T-helper 2 cell treated with Interferon-gamma antibody and Interleukin-4, amounts not matched to agents 5 μg/mL and 100 μg/mL, for 36 hours (primary cell): ENCODE results near the gene C4BPB.

Experiments used
- DNase-seq: peaks from one replicate; pipeline ENCODE4 v3.0.0; 2021; ENCODE audit warnings: low spot score
- H3K27ac Mint-ChIP-seq: one replicate; pipeline ENCODE4 v1.8.0; 2021; ENCODE audit warnings: mild to moderate bottlenecking, mixed read lengths
- H3K27me3 Mint-ChIP-seq: one replicate; pipeline ENCODE4 v1.8.0; 2021; ENCODE audit warnings: low read depth, mixed read lengths
- H3K36me3 Mint-ChIP-seq: one replicate; pipeline ENCODE4 v1.8.0; 2021; ENCODE audit warnings: low read depth, mixed read lengths
- H3K4me1 Mint-ChIP-seq: one replicate; pipeline ENCODE4 v1.8.0; 2021; ENCODE audit warnings: low read depth, mixed read lengths
- H3K4me3 Mint-ChIP-seq: one replicate; pipeline ENCODE4 v1.8.0; 2022; ENCODE audit warnings: mild to moderate bottlenecking, moderate library complexity, mixed read lengths
- H3K9me3 Mint-ChIP-seq: one replicate; pipeline ENCODE4 v1.8.0; 2021; ENCODE audit warnings: mixed read lengths

C4BPB gene

GRCh38 chr1:207069061-207069460 lies 19.6 kb upstream of the C4BPB start:
- no peak overlapping the region for H3K27ac Mint-ChIP-seq
- no peak overlapping the region for H3K4me3 Mint-ChIP-seq
- no peak for DNase-seq
- peaks cover 10% of the 10 kb centered on the region for H3K27me3 Mint-ChIP-seq
- H3K9me3 Mint-ChIP-seq, result no peaks in the 10 kb centered on the region
- H3K36me3 Mint-ChIP-seq, result no peaks in the 10 kb centered on the region
- peaks cover 21% of the 10 kb centered on the region for H3K4me1 Mint-ChIP-seq

GRCh38 chr1:207069858-207070506 lies 18.7 kb upstream of the C4BPB start:
- no peak overlapping the region for H3K27ac Mint-ChIP-seq
- H3K4me1 Mint-ChIP-seq, result peaks cover 21% of the 10 kb centered on the region
- H3K9me3 Mint-ChIP-seq, result no peaks in the 10 kb centered on the region
- no peak overlapping the region for H3K4me3 Mint-ChIP-seq
- no peaks in the 10 kb centered on the region for H3K36me3 Mint-ChIP-seq
- no peak for DNase-seq
- peaks cover 15% of the 10 kb centered on the region for H3K27me3 Mint-ChIP-seq

DNA sequence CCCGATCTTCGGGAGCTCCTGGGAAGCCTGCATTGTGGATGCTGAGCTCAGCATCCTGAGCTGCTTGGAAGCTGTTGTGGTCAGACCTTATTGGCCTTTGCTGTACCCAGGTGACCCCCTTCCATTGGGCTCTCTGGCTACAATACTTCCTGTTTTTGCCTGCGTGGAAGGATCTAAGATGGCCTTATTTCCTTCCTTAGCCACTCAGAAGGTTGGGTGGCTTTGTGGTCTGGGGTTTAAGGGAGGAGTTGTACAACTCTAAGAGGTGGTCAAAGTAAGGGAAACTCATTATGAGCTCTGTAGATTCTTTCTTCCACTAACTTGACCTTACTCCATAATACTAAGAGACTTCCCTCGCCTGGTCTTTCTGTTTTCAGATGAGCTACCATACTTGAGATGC lies 17.8 kb upstream of the C4BPB start:
- H3K4me1 Mint-ChIP-seq, result peaks cover 21% of the 10 kb centered on the region
- no peaks in the 10 kb centered on the region for H3K36me3 Mint-ChIP-seq
- no peak for DNase-seq
- peak overlapping the region; percentile 59 for H3K4me3 Mint-ChIP-seq
- H3K27me3 Mint-ChIP-seq, result peaks cover 19% of the 10 kb centered on the region
- H3K9me3 Mint-ChIP-seq, result no peaks in the 10 kb centered on the region
- peak overlapping the region; percentile 38 for H3K27ac Mint-ChIP-seq

DNA sequence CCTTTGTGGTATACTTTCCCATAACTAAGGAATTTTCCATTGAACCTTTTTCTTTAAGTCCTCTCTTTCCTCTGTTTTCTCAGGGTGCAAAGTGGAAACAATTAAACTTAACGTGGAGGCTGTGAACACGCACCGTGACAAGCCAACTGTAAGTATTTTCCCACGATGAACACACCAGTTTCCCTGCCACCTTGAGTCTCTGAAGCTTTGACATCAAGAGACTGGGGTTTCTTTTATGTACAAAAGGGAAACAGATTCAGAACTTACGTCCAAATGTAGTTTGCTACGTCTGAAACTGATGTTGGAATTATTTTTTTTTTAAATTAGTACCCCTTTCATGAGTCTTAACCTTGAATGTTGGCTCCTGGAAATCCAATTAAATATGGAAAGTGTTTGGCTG lies 17.2 kb upstream of the C4BPB start:
- H3K27me3 Mint-ChIP-seq, result peaks cover 20% of the 10 kb centered on the region
- H3K4me3 Mint-ChIP-seq, result no peak overlapping the region
- peaks cover 21% of the 10 kb centered on the region for H3K4me1 Mint-ChIP-seq
- no peaks in the 10 kb centered on the region for H3K9me3 Mint-ChIP-seq
- no peak for DNase-seq
- no peak overlapping the region for H3K27ac Mint-ChIP-seq
- H3K36me3 Mint-ChIP-seq, result no peaks in the 10 kb centered on the region

- Mint-ChIP-seq H3K36me3 (no peaks in the 10 kb centered on the region), H3K27me3 (peaks cover 20% of the 10 kb centered on the region), H3K9me3 (no peaks in the 10 kb centered on the region), H3K27ac (no peak overlapping the region), H3K4me3 (no peak overlapping the region), H3K4me1 (peaks cover 21% of the 10 kb centered on the region)
- no peak for DNase-seq
These were observed 16.4 kb upstream of the C4BPB start for GRCh38 chr1:207072233-207072632.

GRCh38 chr1:207073906-207074820 lies 14.5 kb upstream of the C4BPB start:
- DNase-seq, result no peak
- Mint-ChIP-seq H3K27me3 (peaks cover 21% of the 10 kb centered on the region), H3K4me1 (peaks cover 20% of the 10 kb centered on the region), H3K9me3 (no peaks in the 10 kb centered on the region), H3K27ac (no peak overlapping the region), H3K4me3 (no peak overlapping the region), H3K36me3 (no peaks in the 10 kb centered on the region)

GRCh38 chr1:207076181-207076955 lies 12.3 kb upstream of the C4BPB start:
- peaks cover 7% of the 10 kb centered on the region for H3K4me1 Mint-ChIP-seq
- no peaks in the 10 kb centered on the region for H3K9me3 Mint-ChIP-seq
- no peak overlapping the region for H3K27ac Mint-ChIP-seq
- DNase-seq, result no peak
- H3K36me3 Mint-ChIP-seq, result no peaks in the 10 kb centered on the region
- peaks cover 26% of the 10 kb centered on the region for H3K27me3 Mint-ChIP-seq
- no peak overlapping the region for H3K4me3 Mint-ChIP-seq

DNA sequence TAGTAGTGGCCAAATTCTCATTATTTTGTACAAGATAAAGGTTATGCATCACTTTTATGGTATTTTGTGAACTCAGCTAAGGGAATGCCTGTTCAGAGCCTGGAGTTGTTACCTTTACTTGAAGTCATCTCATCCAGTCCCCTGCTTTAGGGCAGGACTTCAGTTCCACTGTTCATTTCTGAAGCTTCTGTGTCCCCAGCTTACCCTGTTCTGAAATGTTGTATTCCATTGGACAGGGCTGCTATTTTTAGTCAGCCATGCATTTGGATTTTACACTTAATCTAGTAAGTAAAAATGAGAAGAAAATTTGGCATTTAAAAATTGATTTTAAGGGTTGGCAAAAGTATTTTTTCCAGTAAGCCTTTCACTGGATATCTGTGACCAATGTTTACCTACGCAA lies 11.6 kb upstream of the C4BPB start:
- Mint-ChIP-seq H3K4me3 (no peak overlapping the region), H3K27ac (no peak overlapping the region), H3K36me3 (no peaks in the 10 kb centered on the region), H3K4me1 (peaks cover 2% of the 10 kb centered on the region), H3K27me3 (peaks cover 29% of the 10 kb centered on the region), H3K9me3 (no peaks in the 10 kb centered on the region)
- DNase-seq, result no peak

GRCh38 chr1:207077470-207078377 lies 10.9 kb upstream of the C4BPB start:
- H3K27me3 Mint-ChIP-seq, result peaks cover 34% of the 10 kb centered on the region
- peak; percentile 44 for DNase-seq
- H3K9me3 Mint-ChIP-seq, result no peaks in the 10 kb centered on the region
- H3K4me3 Mint-ChIP-seq, result no peak overlapping the region
- H3K27ac Mint-ChIP-seq, result no peak overlapping the region
- H3K4me1 Mint-ChIP-seq, result peaks cover 2% of the 10 kb centered on the region
- H3K36me3 Mint-ChIP-seq, result no peaks in the 10 kb centered on the region

GRCh38 chr1:207078578-207079132 lies 10.0 kb upstream of the C4BPB start:
- no peaks in the 10 kb centered on the region for H3K36me3 Mint-ChIP-seq

DNA sequence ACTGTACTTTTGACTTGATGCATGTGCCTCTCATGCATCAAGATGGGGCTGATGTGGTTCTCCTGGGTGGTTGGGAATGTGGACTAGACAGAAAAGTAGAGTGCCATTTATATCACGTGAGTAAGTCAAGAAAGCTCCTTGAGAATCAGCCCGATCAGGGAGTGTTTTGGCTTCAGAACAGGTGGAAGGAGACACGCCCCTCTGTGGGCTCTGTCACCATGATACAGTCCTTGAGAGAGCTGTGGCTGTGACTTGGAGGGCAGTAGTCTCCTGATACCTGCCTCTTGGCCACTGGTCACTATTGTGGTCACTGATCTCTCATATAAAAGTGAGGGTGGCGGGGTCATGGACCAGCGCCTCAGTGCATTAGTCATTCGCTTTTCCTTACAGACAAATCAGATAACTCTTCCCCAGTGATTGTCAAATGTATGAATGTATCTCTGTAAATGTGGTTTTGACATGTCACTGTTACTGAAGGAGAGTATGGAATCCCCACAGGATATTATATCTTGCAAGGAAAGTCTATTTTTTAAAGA lies 8.9 kb upstream of the C4BPB start:
- no peak overlapping the region for H3K27ac Mint-ChIP-seq

More at GRCh38 chr1:207078578-207079132, 10.0 kb upstream of the C4BPB start:
- no peaks in the 10 kb centered on the region for H3K9me3 Mint-ChIP-seq
- H3K4me3 Mint-ChIP-seq, result no peak overlapping the region
- no peak overlapping the region for H3K27ac Mint-ChIP-seq
- H3K4me1 Mint-ChIP-seq, result peaks cover 2% of the 10 kb centered on the region
- DNase-seq, result no peak
- H3K27me3 Mint-ChIP-seq, result peaks cover 32% of the 10 kb centered on the region

DNA sequence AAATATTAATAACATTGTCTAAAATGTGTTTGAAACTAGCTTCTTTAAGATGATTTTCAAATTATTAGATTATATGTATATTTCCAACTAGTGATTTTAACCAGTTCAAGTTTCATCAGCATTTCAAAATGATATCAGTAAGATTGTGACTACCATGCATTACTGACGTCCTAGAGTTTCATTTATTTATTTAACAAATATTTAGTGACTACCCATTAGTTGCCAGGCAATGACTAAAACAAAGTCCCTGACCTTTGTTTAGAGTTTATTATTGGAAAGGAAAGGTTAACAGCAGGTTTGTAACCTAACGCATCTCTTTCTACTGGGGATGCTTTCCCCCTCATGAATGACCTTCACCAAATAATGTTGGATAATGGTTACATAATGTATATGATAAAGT lies 7.6 kb upstream of the C4BPB start:
- Mint-ChIP-seq H3K27me3 (peaks cover 24% of the 10 kb centered on the region), H3K36me3 (no peaks in the 10 kb centered on the region), H3K9me3 (no peaks in the 10 kb centered on the region), H3K4me3 (no peak overlapping the region), H3K4me1 (peaks cover 10% of the 10 kb centered on the region), H3K27ac (no peak overlapping the region)
- no peak for DNase-seq

More for the DNA sequence above, 8.9 kb upstream of the C4BPB start:
- Mint-ChIP-seq H3K4me3 (no peak overlapping the region), H3K27me3 (peaks cover 31% of the 10 kb centered on the region), H3K36me3 (no peaks in the 10 kb centered on the region), H3K4me1 (peaks cover 6% of the 10 kb centered on the region), H3K9me3 (no peaks in the 10 kb centered on the region)
- no peak for DNase-seq

GRCh38 chr1:207081806-207082205 lies 6.9 kb upstream of the C4BPB start:
- no peak for DNase-seq
- Mint-ChIP-seq H3K4me1 (peaks cover 10% of the 10 kb centered on the region), H3K27ac (no peak overlapping the region), H3K36me3 (no peaks in the 10 kb centered on the region), H3K9me3 (no peaks in the 10 kb centered on the region), H3K4me3 (no peak overlapping the region), H3K27me3 (peaks cover 24% of the 10 kb centered on the region)
